ENCODE results near the gene C1orf56.

DNA sequence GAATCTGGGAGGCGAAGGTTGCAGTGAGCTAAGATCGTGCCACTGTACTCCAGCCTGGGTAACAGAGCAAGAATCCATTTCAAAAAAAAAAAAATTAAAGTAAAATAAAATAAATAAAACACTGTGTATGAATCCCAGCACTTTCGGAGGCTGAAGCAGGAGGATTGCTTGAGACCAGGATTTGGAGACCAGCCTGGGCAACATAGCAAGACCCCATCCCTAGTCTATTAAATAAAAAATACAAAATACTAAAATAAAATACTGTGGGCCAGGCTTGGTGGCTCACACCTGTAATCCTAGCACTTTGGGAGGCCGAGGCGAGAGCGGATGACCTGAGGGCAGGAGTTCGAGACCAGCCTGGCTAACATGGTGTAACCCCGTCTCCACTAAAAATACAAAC is 15.4 kb upstream of the C1orf56 start:
- TF ChIP-seq EZH2 (IDR thresholded peaks at IDR 0.05; ENCODE audit: insufficient read depth, poor library complexity, severe bottlenecking) (no peak), EZH2phosphoT487 (IDR thresholded peaks at IDR 0.05; ENCODE audit: insufficient read depth, low read depth) (no peak)

Measured in GM23248 (cell line).